HL-60/S4 (cell line): Measurements from ENCODE around the gene UNC5A.

ENCODE experiments used
- in situ Hi-C: fragments of 300-500 bp; cut with MboI; formaldehyde crosslinking; loops from 2 replicates; pipeline ENCODE4 v1.14.3; 2022; ENCODE audit warnings: low sequenced_read_pairs

Gene UNC5A

GRCh38 chr5:176877793-176878331 lies 67.5 kb downstream of the UNC5A start:
- in situ Hi-C loops = no loop called here

- in situ Hi-C loops = no loop called here
Measured at GRCh38 chr5:176878463-176878862, 68.1 kb downstream of the UNC5A start.

- in situ Hi-C loops = no loop called here
Measured at GRCh38 chr5:176878906-176879662, 68.7 kb downstream of the UNC5A start.

GRCh38 chr5:176879663-176880361 lies 69.5 kb downstream of the UNC5A start:
- in situ Hi-C loops = no loop called here

- in situ Hi-C loops = no loop called here
Measured at GRCh38 chr5:176880366-176881020, 70.1 kb downstream of the UNC5A start.

GRCh38 chr5:176881021-176881749 lies 70.8 kb downstream of the UNC5A start:
- in situ Hi-C loops = no loop called here

GRCh38 chr5:176881816-176882566 lies 71.6 kb downstream of the UNC5A start:
- in situ Hi-C loops = no loop called here

GRCh38 chr5:176882567-176882903 lies 72.2 kb downstream of the UNC5A start:
- in situ Hi-C loops = no loop called here

GRCh38 chr5:176883700-176884570 lies 73.6 kb downstream of the UNC5A start:
- in situ Hi-C loops = no loop called here

GRCh38 chr5:176884571-176884890 lies 74.2 kb downstream of the UNC5A start:
- in situ Hi-C loops = no loop called here

- in situ Hi-C loops = no loop called here
Measured at GRCh38 chr5:176886336-176887251, 76.2 kb downstream of the UNC5A start.

GRCh38 chr5:176887252-176887849 lies 77.0 kb downstream of the UNC5A start:
- in situ Hi-C loops = no loop called here

GRCh38 chr5:176888016-176888864 lies 77.9 kb downstream of the UNC5A start:
- in situ Hi-C loops = no loop called here

GRCh38 chr5:176888865-176889165 lies 78.5 kb downstream of the UNC5A start:
- in situ Hi-C loops = no loop called here

- in situ Hi-C loops = no loop called here
Measured at GRCh38 chr5:176889321-176890280, 79.2 kb downstream of the UNC5A start.
